ENCODE data around the gene GLDN. TPM values are rescaled to one million over a fixed set of nuclear protein-coding genes. Genes with fewer than 3 reads are reported as not detected.
A peak's percentile ranks its signal among the peaks of the same experiment; 100 is the strongest.

Gene GLDN
- total RNA-seq, 1 experiment from 2014 or later: 1.3 TPM

DNA sequence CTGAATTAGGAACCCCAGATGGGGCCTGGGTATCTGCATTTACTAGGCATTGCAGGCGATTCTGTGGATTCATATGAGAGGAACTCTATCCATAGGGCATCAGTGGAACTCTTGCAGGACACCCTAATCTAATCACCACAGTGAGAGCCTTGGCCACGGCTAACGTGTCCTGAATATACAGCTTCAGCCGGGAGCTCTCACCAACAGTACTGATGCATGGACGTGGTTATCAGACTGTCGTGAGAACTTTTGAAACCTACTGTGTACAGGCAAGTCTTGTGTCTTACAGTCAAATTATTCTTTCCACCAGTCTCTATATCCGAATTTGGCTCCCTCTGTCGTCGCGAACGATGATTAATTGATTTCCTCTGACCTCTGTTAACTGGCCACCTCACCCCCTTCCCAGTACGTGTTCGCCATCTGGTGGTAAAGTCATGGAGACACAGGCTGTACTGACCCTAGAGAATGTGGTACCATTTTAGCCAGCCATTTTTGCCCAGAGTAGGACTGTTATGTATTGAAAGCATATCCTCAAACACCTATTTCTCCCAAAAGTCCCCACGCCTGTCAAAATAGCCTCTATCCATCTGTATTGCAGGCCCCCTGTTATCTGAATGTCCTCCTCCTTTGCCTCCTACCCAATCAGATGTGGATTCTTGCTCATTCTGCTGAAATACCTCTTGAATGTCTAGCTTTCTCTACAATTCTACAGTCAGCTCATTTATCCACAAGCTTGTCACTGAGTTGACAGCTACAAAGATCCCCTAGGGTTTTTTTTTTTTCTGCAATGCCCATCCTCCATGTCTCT lies 39.7 kb downstream of the GLDN start:
- H4K5ac ChIP-seq (ENCODE audit: insufficient read length, low read depth, low read length): no peak overlapping the region
- H4K20me1 ChIP-seq (ENCODE audit: control insufficient read depth, insufficient read depth, insufficient read length): no peaks in the 10 kb centered on the region
- H3K9me3 ChIP-seq (ENCODE audit: control insufficient read depth, low read depth, low read length): no peaks in the 10 kb centered on the region
- H2BK15ac ChIP-seq (ENCODE audit: low read depth, low read length): no peak overlapping the region
- no peaks in the 10 kb centered on the region for H3K9me3 Mint-ChIP-seq
- no peak overlapping the region for H3K14ac ChIP-seq (ENCODE audit: insufficient read depth, low read length)
- H3K23ac ChIP-seq (ENCODE audit: insufficient read length, low read depth, low read length): no peak overlapping the region
- peaks cover 3% of the 10 kb centered on the region; the same call in 1 of the 2 replicates for H3K27me3 Mint-ChIP-seq (ENCODE audit: low read depth)
- no peaks in the 10 kb centered on the region for H3K23me2 ChIP-seq (ENCODE audit: insufficient read length, low read depth, low read length, poor library complexity, severe bottlenecking)
- no peak overlapping the region for H3K4me2 ChIP-seq (ENCODE audit: insufficient read depth, insufficient read length, low read length)
- no peak overlapping the region for H2AK5ac ChIP-seq (ENCODE audit: insufficient read length, low read length)
- H4K8ac ChIP-seq (replicated peaks; ENCODE audit: insufficient read length, low read depth, low read length): no peak overlapping the region
- TF ChIP-seq, protein P1, sequence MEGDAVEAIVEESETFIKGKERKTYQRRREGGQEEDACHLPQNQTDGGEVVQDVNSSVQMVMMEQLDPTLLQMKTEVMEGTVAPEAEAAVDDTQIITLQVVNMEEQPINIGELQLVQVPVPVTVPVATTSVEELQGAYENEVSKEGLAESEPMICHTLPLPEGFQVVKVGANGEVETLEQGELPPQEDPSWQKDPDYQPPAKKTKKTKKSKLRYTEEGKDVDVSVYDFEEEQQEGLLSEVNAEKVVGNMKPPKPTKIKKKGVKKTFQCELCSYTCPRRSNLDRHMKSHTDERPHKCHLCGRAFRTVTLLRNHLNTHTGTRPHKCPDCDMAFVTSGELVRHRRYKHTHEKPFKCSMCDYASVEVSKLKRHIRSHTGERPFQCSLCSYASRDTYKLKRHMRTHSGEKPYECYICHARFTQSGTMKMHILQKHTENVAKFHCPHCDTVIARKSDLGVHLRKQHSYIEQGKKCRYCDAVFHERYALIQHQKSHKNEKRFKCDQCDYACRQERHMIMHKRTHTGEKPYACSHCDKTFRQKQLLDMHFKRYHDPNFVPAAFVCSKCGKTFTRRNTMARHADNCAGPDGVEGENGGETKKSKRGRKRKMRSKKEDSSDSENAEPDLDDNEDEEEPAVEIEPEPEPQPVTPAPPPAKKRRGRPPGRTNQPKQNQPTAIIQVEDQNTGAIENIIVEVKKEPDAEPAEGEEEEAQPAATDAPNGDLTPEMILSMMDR (conservative IDR thresholded peaks at IDR 0.05): peak; percentile 95
- no CpG with 5 or more reads among the region's 14 CpGs for WGBS (ENCODE audit: extremely low coverage, insufficient read length, low lambda C conversion rate)
- H2BK20ac ChIP-seq (ENCODE audit: low read depth, low read length, poor library complexity, severe bottlenecking): no peak overlapping the region
- no peak overlapping the region for H3K18ac ChIP-seq (ENCODE audit: insufficient read length, low read depth, low read length)
- no peaks in the 10 kb centered on the region for H3K79me2 ChIP-seq (ENCODE audit: insufficient read depth, low read length)
- H3K9ac ChIP-seq (ENCODE audit: extremely low read depth, insufficient read length, low read length): no peak overlapping the region
- H3K27ac Mint-ChIP-seq: no peak overlapping the region
- peaks cover 4 to 7% of the 10 kb centered on the region in 2 experiments for H3K4me1 Mint-ChIP-seq
- H3K4ac ChIP-seq (ENCODE audit: low read depth, low read length): no peak overlapping the region
- H3K27ac ChIP-seq (ENCODE audit: insufficient read length, low read depth, low read length): no peak overlapping the region
- H2AFZ ChIP-seq (ENCODE audit: low read length): no peak overlapping the region
- peak; percentile 72 for DNase-seq
- H3K4me3 Mint-ChIP-seq: no peak overlapping the region
- H3K27me3 ChIP-seq (ENCODE audit: insufficient read depth, low read length): no peaks in the 10 kb centered on the region
- no peaks in the 10 kb centered on the region for H3K36me3 Mint-ChIP-seq (ENCODE audit: insufficient read depth in 1 of 3, low read depth in 3 of 3)
- no peak overlapping the region for H4K91ac ChIP-seq (ENCODE audit: insufficient read length, low read depth, low read length)
- no peak overlapping the region for H3T11ph ChIP-seq (ENCODE audit: low read length)
- H3K56ac ChIP-seq (ENCODE audit: insufficient read length, low read depth, low read length): no peak overlapping the region
- no peaks in the 10 kb centered on the region for H3K4me1 ChIP-seq (ENCODE audit: insufficient read depth, low read length)
- H2BK120ac ChIP-seq (ENCODE audit: low read depth, low read length, poor library complexity, severe bottlenecking): no peak overlapping the region
- H3K79me1 ChIP-seq (ENCODE audit: insufficient read depth, low read depth, low read length, poor library complexity, severe bottlenecking): no peaks in the 10 kb centered on the region
- no peak overlapping the region for H2BK5ac ChIP-seq (ENCODE audit: insufficient read length, low read length)
- no peak overlapping the region for H2BK12ac ChIP-seq (ENCODE audit: insufficient read length, low read depth, low read length)
